Neural cell (in vitro differentiated cells): ENCODE results near the gene FAM241A. TPM values are rescaled to one million over a fixed set of nuclear protein-coding genes. Genes with fewer than 3 reads are reported as not detected.

Experiments used
- H2AFZ ChIP-seq: fragments of 200-600, 300-800 bp; sonication (generic), shearing (Covaris generic); 2 replicates; pipeline ENCODE4 v1.6.0; 2014; ENCODE audit warnings: low read depth, mild to moderate bottlenecking, antibody characterized with exemption, low read length, moderate library complexity
- H3F3A ChIP-seq: fragments of 200-600 bp; shearing (Covaris generic); 2 replicates; pipeline ENCODE4 v1.6.1; 2016; ENCODE audit warnings: mild to moderate bottlenecking, moderate library complexity, mixed read lengths, antibody characterized with exemption, low read length; ENCODE audit not compliant: insufficient read depth, poor library complexity, severe bottlenecking
- H3K27ac ChIP-seq: fragments of 200-600, 300-800 bp; sonication (generic), shearing (Covaris generic); 2 replicates; pipeline ENCODE4 v1.5.1; 2014; ENCODE audit warnings: mild to moderate bottlenecking, low read length, moderate library complexity
- H3K27me3 ChIP-seq: fragments of 300-800, 200-600 bp; sonication (generic), shearing (Covaris generic); 2 replicates; pipeline ENCODE4 v1.6.0; 2014; ENCODE audit warnings: mild to moderate bottlenecking, low read depth, low read length, moderate library complexity; ENCODE audit not compliant: insufficient read depth
- H3K36me3 ChIP-seq: fragments of 300-800, 200-600 bp; sonication (generic), shearing (Covaris generic); 2 replicates; pipeline ENCODE4 v1.5.1; 2014; ENCODE audit warnings: mild to moderate bottlenecking, antibody characterized with exemption, low read length, moderate library complexity; ENCODE audit not compliant: insufficient read depth
- H3K4me2 ChIP-seq: fragments of 300-800, 200-600 bp; sonication (generic), shearing (Covaris generic); 2 replicates; pipeline ENCODE4 v1.6.0; 2014; ENCODE audit warnings: mild to moderate bottlenecking, low read length
- H3K4me3 ChIP-seq: fragments of 300-800, 200-600 bp; sonication (generic), shearing (Covaris generic); 2 replicates; pipeline ENCODE4 v1.5.1; 2014; ENCODE audit warnings: mild to moderate bottlenecking, low read length, moderate library complexity
- H3K79me2 ChIP-seq: fragments of 200-600 bp; shearing (Covaris generic); replicated peaks from 2 replicates; pipeline ENCODE4 v1.6.0; 2014; ENCODE audit warnings: mild to moderate bottlenecking, low read length, moderate library complexity; ENCODE audit not compliant: insufficient read depth
- H3K9ac ChIP-seq: fragments of 300-800, 200-600 bp; sonication (generic), shearing (Covaris generic); 2 replicates; pipeline ENCODE4 v1.6.1; 2016; ENCODE audit warnings: mild to moderate bottlenecking, low read length, mixed read lengths
- H3K9me2 ChIP-seq: fragments of 200-600 bp; shearing (Covaris generic); 2 replicates; pipeline ENCODE4 v1.6.1; 2016; ENCODE audit warnings: mild to moderate bottlenecking, low read length, mixed read lengths; ENCODE audit not compliant: insufficient read depth
- H3K9me3 ChIP-seq: fragments of 200-600, 300-800 bp; sonication (generic), shearing (Covaris generic); 2 replicates; pipeline ENCODE4 v1.6.1; 2016; ENCODE audit warnings: mild to moderate bottlenecking, mixed run types, low read length, moderate library complexity, mixed read lengths
- H4K20me1 ChIP-seq: fragments of 200-600 bp; shearing (Covaris generic); 2 replicates; pipeline ENCODE4 v1.6.1; 2016; ENCODE audit warnings: mild to moderate bottlenecking, mixed run types; ENCODE audit not compliant: insufficient read depth
- CTCF ChIP-seq: fragments of 450-650 bp; IDR thresholded peaks from 2 replicates; pipeline ENCODE4 v1.5.1; 2014; ENCODE audit warnings: antibody characterized with exemption, mild to moderate bottlenecking, moderate library complexity; ENCODE audit not compliant: poor library complexity, severe bottlenecking
- EP300 ChIP-seq: fragments of 450-650 bp; conservative IDR thresholded peaks from 2 replicates; pipeline ENCODE4 v1.6.1; 2014; ENCODE audit warnings: antibody characterized with exemption, mild to moderate bottlenecking, moderate library complexity; ENCODE audit not compliant: poor library complexity, severe bottlenecking
- EZH2 ChIP-seq: fragments of 200-600, 300-800 bp; shearing (Covaris generic), sonication (generic); IDR thresholded peaks from 2 replicates; pipeline ENCODE4 v1.6.1; 2014; ENCODE audit warnings: antibody characterized with exemption, low read length, borderline replicate concordance, mild to moderate bottlenecking; ENCODE audit not compliant: insufficient read depth, poor library complexity, severe bottlenecking
- MXI1 ChIP-seq: fragments of 450-650 bp; conservative IDR thresholded peaks from 2 replicates; pipeline ENCODE4 v1.6.1; 2014; ENCODE audit warnings: antibody characterized with exemption, mild to moderate bottlenecking; ENCODE audit not compliant: poor library complexity, severe bottlenecking
- POLR2AphosphoS5 ChIP-seq: IDR thresholded peaks from 2 replicates; pipeline ENCODE4 v1.6.1; 2012
- RAD21 ChIP-seq: fragments of 450-650 bp; conservative IDR thresholded peaks from 2 replicates; pipeline ENCODE4 v1.6.1; 2014; ENCODE audit warnings: antibody characterized with exemption, mild to moderate bottlenecking, moderate library complexity
- REST ChIP-seq: IDR thresholded peaks from 2 replicates; pipeline ENCODE4 v1.6.1; 2012; ENCODE audit warnings: borderline replicate concordance
- SMC3 ChIP-seq: fragments of 450-650 bp; conservative IDR thresholded peaks from 2 replicates; pipeline ENCODE4 v1.6.1; 2014; ENCODE audit warnings: antibody characterized with exemption, mild to moderate bottlenecking, moderate library complexity; ENCODE audit not compliant: poor library complexity
- TAF1 ChIP-seq: IDR thresholded peaks from 2 replicates; pipeline ENCODE4 v1.6.1; 2012; ENCODE audit warnings: low read depth
- polyA plus RNA-seq: library from polyadenylated mRNA; depleted of rRNA; stranded (reverse); fragments of >200 nt; gene quantifications from 2 replicates; pipeline ENCODE4 v1.2.3, GENCODE V29; 2014

FAM241A gene
- polyA plus RNA-seq, 1 donor from 2014 or later, result 0.59 TPM

- no peaks in the 10 kb centered on the region for H3K36me3 ChIP-seq
- H3F3A ChIP-seq, result no peaks in the 10 kb centered on the region
- no peak overlapping the region for H3K4me2 ChIP-seq
- no peak overlapping the region for H3K4me3 ChIP-seq
- H3K9ac ChIP-seq, result no peak overlapping the region
- TF ChIP-seq POLR2AphosphoS5, result no peak
- TF ChIP-seq CTCF, result no peak
- TF ChIP-seq EP300, result no peak
- TF ChIP-seq RAD21, result no peak
- TF ChIP-seq TAF1, result no peak
- no peak for TF ChIP-seq EZH2
- no peak for TF ChIP-seq REST
- no peak for TF ChIP-seq SMC3
- no peak for TF ChIP-seq MXI1
- no peak overlapping the region for H3K27ac ChIP-seq
- H4K20me1 ChIP-seq, result no peaks in the 10 kb centered on the region
- no peaks in the 10 kb centered on the region for H3K9me2 ChIP-seq
- no peaks in the 10 kb centered on the region for H3K9me3 ChIP-seq
- no peaks in the 10 kb centered on the region for H3K79me2 ChIP-seq
- no peak overlapping the region for H2AFZ ChIP-seq
- H3K27me3 ChIP-seq, result no peaks in the 10 kb centered on the region
Measured at GRCh38 chr4:112222219-112222955, 77.1 kb downstream of the FAM241A start.

GRCh38 chr4:112225157-112225556 is 79.9 kb downstream of the FAM241A start:
- Histone ChIP-seq H3K27me3 (no peaks in the 10 kb centered on the region), H3K27ac (no peak overlapping the region), H3K9me3 (no peaks in the 10 kb centered on the region), H3K9ac (no peak overlapping the region), H3K4me3 (no peak overlapping the region), H3F3A (no peaks in the 10 kb centered on the region), H3K79me2 (no peaks in the 10 kb centered on the region), H3K4me2 (no peak overlapping the region), H3K36me3 (no peaks in the 10 kb centered on the region), H2AFZ (no peak overlapping the region), H3K9me2 (no peaks in the 10 kb centered on the region), H4K20me1 (no peaks in the 10 kb centered on the region)
- TF ChIP-seq CTCF (no peak), POLR2AphosphoS5 (no peak), RAD21 (no peak), EP300 (no peak), MXI1 (no peak), EZH2 (no peak), REST (no peak), TAF1 (no peak), SMC3 (no peak)
